ENCODE measurements around the gene CD48. TPM values are rescaled to one million over a fixed set of nuclear protein-coding genes. Genes with fewer than 3 reads are reported as not detected.

CD48 gene
- total and polyA plus RNA-seq, 2 donors (not counting 1 experiment from before 2014, with no cell fraction given): 252 to 428 TPM

- Mint-ChIP-seq H3K4me3 (no peak overlapping the region), H3K27me3 (no peaks in the 10 kb centered on the region), H3K27ac (no peak overlapping the region), H3K4me1 (peaks cover 43% of the 10 kb centered on the region), H3K9me3 (ENCODE audit: insufficient read depth) (no peaks in the 10 kb centered on the region)
- Histone ChIP-seq H3K27ac (ENCODE audit: low read length in 2 of 2) (no peak overlapping the region), H3K9me3 (ENCODE audit: control extremely low read depth in 1 of 3, control insufficient read depth in 2 of 3, insufficient read depth in 1 of 3, low read length in 2 of 3) (no peaks in the 10 kb centered on the region), H2AFZ (ENCODE audit: insufficient read depth, low read depth, low read length, poor library complexity, severe bottlenecking) (no peak overlapping the region), H3K4me2 (replicated peaks; ENCODE audit: low read depth, low read length, poor library complexity, severe bottlenecking) (no peak overlapping the region), H3K79me2 (ENCODE audit: control insufficient read depth, insufficient read depth, low read length) (no peaks in the 10 kb centered on the region), H3K4me1 (ENCODE audit: control insufficient read depth in 2 of 2, insufficient read depth in 2 of 2, low read length in 2 of 2) (peaks cover 8 to 16% of the 10 kb centered on the region in 2 donors), H4K20me1 (ENCODE audit: control insufficient read depth, insufficient read depth, low read length, poor library complexity, severe bottlenecking) (no peaks in the 10 kb centered on the region), H3K36me3 (replicated peaks in 1 of 2; ENCODE audit: control extremely low read depth in 1 of 2, control insufficient read depth in 1 of 2, extremely low read depth in 1 of 2, insufficient read depth in 2 of 2, low read length in 1 of 2) (peaks cover 0 to 6% of the 10 kb centered on the region in 2 experiments), H3K27me3 (replicated peaks in 1 of 4; ENCODE audit: control extremely low read depth in 1 of 4, control insufficient read depth in 3 of 4, insufficient read depth in 4 of 4, low read length in 3 of 4) (no peaks in the 10 kb centered on the region), H3K9ac (ENCODE audit: low read length) (no peak overlapping the region), H3K4me3 (ENCODE audit: control extremely low read depth in 1 of 5, extremely low read depth in 1 of 5, insufficient read depth in 1 of 5, low read depth in 2 of 5, low read length in 4 of 5) (no peak overlapping the region)
- POLR2A ChIA-PET: no interaction called here
- intact Hi-C loops (cut with micrococcal nuclease): no loop called here
- TF ChIP-seq EZH2 (IDR thresholded peaks at IDR 0.05; ENCODE audit: borderline replicate concordance, insufficient read depth, low read depth, low read length, poor library complexity, severe bottlenecking) (no peak), CTCF (IDR thresholded peaks at IDR 0.05) (no peak)
- 100% methylated on average over 2 of the region's 7 CpGs for WGBS (ENCODE audit: insufficient coverage)
- CTCF ChIA-PET: interaction anchor here (1.0 to 6.3 kb wide), 9 partner anchors 8 to 206 kb away, joined by 3 to 45 read pairs (median 4); partner anchors contain the start of genes ITLN2 and SLAMF7
- ATAC-seq (ENCODE audit: low read depth): no peak
- DNase-seq: no peak
Observed at GRCh38 chr1:160746836-160747500, 35.3 kb upstream of the CD48 start.

GRCh38 chr1:160745551-160745950, 33.9 kb upstream of the CD48 start:
- H4K20me1 ChIP-seq (ENCODE audit: control insufficient read depth, insufficient read depth, low read length, poor library complexity, severe bottlenecking): no peaks in the 10 kb centered on the region
- no peaks in the 10 kb centered on the region for H3K27me3 Mint-ChIP-seq
- ChIA-PET POLR2A (interaction anchor here (0.6 kb wide), 1 partner anchor 242 kb away, joined by 3 read pairs; no protein-coding TSS in a partner anchor), CTCF (interaction anchor here (1.1 to 6.3 kb wide), 4 partner anchors 19 to 207 kb away, joined by 3 to 45 read pairs (median 8); partner anchors contain the start of gene ITLN2)
- H3K27ac Mint-ChIP-seq: no peak overlapping the region
- DNase-seq (no peak), ATAC-seq (ENCODE audit: low read depth) (no peak)
- WGBS (ENCODE audit: insufficient coverage): no CpG with 5 or more reads among the region's 1 CpG
- no peaks in the 10 kb centered on the region for H3K9me3 ChIP-seq (ENCODE audit: control extremely low read depth in 1 of 3, control insufficient read depth in 2 of 3, insufficient read depth in 1 of 3, low read length in 2 of 3)
- H3K9me3 Mint-ChIP-seq (ENCODE audit: insufficient read depth): no peaks in the 10 kb centered on the region
- no peak for TF ChIP-seq CTCF (IDR thresholded peaks at IDR 0.05)
- TF ChIP-seq EZH2 (IDR thresholded peaks at IDR 0.05; ENCODE audit: borderline replicate concordance, insufficient read depth, low read depth, low read length, poor library complexity, severe bottlenecking): no peak
- H3K4me3 ChIP-seq (ENCODE audit: control extremely low read depth in 1 of 5, extremely low read depth in 1 of 5, insufficient read depth in 1 of 5, low read depth in 2 of 5, low read length in 4 of 5): no peak overlapping the region
- peaks cover 0 to 3% of the 10 kb centered on the region in 2 experiments for H3K36me3 ChIP-seq (replicated peaks in 1 of 2; ENCODE audit: control extremely low read depth in 1 of 2, control insufficient read depth in 1 of 2, extremely low read depth in 1 of 2, insufficient read depth in 2 of 2, low read length in 1 of 2)
- no peaks in the 10 kb centered on the region for H3K27me3 ChIP-seq (replicated peaks in 1 of 4; ENCODE audit: control extremely low read depth in 1 of 4, control insufficient read depth in 3 of 4, insufficient read depth in 4 of 4, low read length in 3 of 4)
- H3K4me3 Mint-ChIP-seq: no peak overlapping the region
- H3K79me2 ChIP-seq (ENCODE audit: control insufficient read depth, insufficient read depth, low read length): peaks cover 9% of the 10 kb centered on the region
- intact Hi-C loops (cut with micrococcal nuclease): no loop called here
- peaks cover 43% of the 10 kb centered on the region for H3K4me1 Mint-ChIP-seq
- H2AFZ ChIP-seq (ENCODE audit: insufficient read depth, low read depth, low read length, poor library complexity, severe bottlenecking): no peak overlapping the region
- no peak overlapping the region for H3K27ac ChIP-seq (ENCODE audit: low read length in 2 of 2)
- peaks cover 10 to 23% of the 10 kb centered on the region in 2 donors for H3K4me1 ChIP-seq (ENCODE audit: control insufficient read depth in 2 of 2, insufficient read depth in 2 of 2, low read length in 2 of 2)
- no peak overlapping the region for H3K4me2 ChIP-seq (replicated peaks; ENCODE audit: low read depth, low read length, poor library complexity, severe bottlenecking)
- no peak overlapping the region for H3K9ac ChIP-seq (ENCODE audit: low read length)
